Anterior cingulate cortex (tissue), 58 donors: ENCODE results near the gene UTY.

Experiments
- DNase-seq, 58 donors: peaks; one replicate each; lab custom pipeline; 2025; lab: John Stamatoyannopoulos, UW

The UTY gene

DNA sequence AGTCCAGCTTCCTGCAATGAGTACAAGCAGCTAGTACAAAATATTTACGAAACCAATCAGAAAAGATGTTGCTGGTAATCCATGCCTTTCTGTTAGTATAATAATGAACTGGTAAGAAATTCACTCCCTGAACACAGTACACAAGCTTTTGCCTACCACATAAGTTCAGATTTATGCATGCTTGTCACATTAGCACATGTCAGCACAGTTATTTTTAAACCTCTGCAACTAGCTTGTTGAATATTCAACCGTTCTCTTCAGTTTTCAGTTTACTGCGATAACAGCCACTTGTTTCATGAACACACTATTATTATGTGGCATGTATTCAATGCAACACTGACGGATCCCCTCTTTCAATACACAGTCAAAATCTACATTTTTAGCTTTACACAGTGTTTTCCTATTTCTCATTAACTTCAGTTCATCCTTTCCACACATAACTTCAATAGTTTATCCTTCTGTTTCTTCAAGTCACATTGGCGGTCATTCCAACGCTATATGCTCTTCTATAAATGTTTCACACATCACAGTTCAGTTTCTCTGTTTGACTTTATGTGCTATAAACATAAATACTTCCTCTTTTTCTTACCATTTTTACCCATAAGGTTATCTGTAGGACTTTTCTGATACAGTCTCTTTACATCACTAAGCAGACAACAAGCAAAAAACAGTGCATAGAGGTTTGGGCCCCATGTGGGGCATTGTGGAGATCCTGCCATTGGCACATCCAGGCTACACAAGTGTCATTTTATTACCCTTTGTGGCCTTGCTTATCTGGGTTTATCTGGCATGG lies 62.8 kb downstream of the UTY start:
- DNase-seq: peak in 1 of 58 donors; percentile 1

DNA sequence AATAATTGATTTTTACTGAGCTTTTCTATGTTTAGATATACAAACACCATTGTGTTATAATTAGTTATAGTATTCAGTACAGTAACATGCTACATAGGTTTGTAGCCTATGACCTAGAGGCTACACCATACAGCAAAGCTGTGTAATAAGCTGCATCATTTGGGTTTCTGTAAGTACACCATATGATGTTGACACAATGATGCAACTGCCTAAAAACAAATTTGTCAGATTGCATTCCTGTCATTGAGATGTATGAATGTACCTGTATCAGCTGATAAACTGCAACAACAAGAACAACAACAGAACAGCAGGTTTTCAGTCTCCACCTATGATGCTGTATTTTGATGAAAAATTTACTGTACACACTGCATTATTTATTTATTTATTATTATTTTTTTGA lies 64.3 kb downstream of the UTY start:
- DNase-seq: no peak

DNA sequence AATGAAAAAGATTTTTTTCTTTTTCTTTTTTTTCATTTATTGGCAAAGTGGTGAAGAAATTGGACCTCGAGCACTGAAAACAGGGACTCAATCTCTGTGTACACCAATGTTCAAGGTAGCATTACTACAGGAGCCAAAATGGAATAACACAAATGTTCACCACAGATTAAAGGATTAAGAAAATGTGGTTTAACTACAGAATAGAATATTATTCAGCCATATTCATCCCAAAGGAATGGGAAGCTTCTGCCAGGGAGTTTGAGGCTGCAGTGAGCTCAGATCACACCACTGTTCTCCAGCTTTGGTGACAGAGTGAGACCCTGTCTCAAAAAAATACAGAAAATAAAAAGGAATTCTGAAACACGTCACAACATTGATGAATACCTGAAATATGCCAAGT lies 81.0 kb downstream of the UTY start:
- DNase-seq: no peak

DNA sequence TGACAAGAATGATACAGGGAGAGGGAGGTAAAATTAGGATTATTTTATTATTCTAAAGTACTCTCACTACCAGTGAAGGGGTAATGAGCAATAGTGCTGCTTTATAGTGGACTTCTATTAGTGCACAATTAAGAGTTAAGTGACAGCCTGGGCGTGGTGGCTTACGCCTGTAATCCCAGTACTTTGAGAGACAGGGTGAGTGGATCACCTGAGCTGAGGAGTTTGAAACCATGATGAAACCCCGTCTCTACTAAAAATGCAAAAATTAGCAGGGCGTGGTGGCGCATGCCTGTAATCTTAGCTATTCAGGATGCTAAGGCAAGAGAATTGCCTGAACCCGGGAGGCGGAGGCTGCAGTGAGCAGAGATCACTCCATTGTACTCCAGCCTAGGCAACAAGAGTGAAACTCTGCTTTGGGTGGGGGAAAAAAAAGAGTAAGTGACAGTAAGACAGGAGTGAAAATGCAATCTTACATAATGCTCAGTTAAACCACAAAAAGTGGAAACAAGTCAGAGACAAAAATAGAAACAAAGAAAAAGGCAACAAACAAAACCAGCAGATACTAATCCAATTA lies 98.6 kb downstream of the UTY start:
- no peak for DNase-seq

DNA sequence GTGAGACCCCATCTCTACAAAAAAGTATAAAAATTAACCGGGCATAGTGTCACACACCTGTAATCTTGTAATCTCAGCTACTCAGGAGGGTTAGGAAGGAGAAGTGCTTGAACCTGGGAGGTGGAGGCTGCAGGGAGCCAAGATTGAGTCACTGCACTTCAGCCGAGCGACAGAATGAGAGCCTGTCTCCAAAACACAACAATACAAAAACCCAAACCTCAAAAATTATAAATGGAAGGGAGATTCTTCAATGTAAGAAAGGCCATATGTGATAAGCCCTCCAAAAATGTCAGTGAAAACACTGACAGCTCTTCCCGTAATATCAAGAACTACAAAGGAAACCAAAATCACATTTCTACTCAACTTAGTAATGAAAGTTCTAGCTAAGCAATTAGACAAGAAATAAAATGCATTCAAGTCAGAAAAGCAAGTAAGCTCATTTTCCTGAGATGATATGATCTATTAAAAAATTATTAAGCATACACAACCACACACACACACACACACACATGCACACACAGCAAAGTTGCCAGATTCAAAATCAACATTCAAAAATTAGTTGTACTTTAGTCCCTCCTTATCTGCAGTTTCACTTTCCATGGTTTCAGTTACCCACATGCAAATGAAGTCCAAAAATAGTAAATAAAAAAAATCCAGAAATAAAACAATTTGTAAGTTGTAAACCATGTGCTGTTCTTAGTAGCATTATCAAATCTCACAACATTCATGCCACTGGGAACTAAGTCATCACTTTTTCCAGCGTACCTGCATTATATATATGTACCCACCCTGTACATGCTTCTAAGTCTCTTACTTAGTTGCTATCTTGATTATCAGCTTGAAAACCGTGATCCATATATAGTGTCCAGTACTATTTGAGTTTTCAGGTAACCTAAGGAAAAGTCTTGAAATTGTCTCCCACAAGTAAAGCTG lies 108.7 kb downstream of the UTY start:
- no peak for DNase-seq

GRCh38 chrY:13370245-13370644 lies 109.6 kb downstream of the UTY start:
- DNase-seq: no peak

DNA sequence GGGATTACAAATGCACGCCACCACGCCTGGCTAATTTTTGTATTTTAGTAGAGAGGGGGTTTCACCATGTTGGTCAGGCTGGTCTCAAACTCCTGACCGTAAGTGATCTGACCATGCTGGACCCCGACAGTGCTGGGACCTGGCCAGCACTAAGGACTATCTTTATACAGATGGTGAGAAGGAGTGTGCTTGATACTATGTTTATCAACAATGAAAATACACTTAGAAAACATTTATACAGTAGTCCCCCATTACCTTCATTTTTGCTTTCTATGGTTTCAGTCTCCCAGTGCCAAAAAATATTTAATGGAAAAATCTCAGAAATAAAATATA lies 111.4 kb downstream of the UTY start:
- no peak for DNase-seq

DNA sequence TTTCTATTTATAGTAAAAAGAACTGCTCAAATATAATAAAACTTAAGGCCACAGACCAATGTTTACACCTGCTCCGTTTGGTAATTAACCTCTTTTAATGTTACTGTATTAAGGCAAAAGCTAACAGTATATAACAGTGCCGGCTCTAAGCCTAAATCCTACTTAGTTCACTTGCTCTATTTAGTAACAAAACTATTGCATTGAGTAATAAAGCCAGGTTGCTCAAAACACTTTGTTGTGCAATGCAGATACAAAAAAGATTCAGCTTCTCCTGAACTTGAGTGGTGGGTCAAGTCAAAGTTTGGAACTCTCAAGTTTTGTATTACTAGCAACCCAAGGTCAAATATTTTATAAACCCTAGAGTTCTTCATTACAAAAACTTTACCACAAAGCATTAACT lies 116.2 kb downstream of the UTY start:
- DNase-seq: no peak

- DNase-seq: no peak
These were observed 117.2 kb downstream of the UTY start for GRCh38 chrY:13362662-13363061.

GRCh38 chrY:13361656-13362636 lies 117.9 kb downstream of the UTY start:
- DNase-seq: no peak

GRCh38 chrY:13351443-13351842 lies 128.4 kb downstream of the UTY start:
- DNase-seq: no peak

GRCh38 chrY:13347106-13347505 lies 132.7 kb downstream of the UTY start:
- DNase-seq: no peak

DNA sequence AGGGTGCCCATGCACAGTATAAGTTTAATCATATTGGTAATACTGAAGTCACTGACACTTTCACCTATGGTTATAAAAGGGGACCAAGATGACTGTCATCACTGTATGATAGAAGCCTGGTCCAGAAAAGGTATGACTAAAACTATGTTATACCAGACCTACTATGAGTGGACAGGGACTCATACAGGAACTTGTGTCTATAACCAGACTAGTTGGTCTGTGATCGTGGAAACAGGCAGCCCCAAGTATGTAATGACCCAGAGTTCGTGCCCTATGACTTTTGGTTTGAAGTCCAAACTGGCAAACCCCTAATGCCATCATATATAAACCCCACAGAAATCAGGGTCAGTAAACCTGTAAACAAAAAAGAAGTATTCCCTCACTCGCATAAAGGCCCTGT lies 134.3 kb downstream of the UTY start:
- DNase-seq: no peak

GRCh38 chrY:13343307-13343946 lies 136.4 kb downstream of the UTY start:
- peak in 19 of 58 donors; percentile 0 to 27 (median 1) for DNase-seq

DNA sequence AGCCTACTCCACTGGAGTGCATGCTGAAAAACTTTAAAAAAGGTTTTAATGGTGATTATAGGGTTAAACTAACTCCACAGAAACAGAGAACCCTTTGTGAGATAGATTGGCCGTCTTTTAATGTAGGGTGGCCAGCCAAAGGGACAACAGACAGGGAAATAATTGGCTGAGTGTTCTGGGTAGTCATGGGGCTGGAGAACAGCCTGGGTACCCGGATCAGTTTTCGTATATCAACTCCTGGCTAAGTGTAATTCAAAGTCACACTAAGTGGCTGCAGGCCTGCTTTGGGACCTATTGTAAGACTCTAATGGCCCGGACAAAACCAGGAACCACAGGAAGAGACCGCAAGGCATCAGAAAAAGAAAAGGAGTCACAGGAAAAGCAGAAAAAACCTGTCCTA lies 139.9 kb downstream of the UTY start:
- DNase-seq: peak in 31 of 58 donors; percentile 0 to 69 (median 21)

DNA sequence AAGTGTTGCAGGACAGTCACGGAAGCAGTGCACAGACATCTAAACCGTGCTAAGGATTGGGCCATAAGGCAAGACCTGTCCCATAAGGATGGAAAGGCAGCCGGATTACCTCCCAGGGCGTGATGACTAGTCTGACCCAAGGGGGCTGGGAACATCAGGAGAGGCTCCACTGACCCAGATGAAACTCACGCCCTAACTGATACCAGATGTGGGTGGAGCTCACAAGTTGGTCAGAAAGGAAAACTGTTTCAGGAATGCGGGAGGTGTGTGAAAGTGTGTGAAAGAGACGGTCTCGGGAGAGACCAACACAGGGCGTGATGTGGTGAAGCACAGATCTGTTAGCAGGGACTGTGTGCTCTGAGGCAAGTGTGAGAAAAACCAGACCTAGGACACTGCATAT lies 140.5 kb downstream of the UTY start:
- DNase-seq: peak in 2 of 58 donors; percentile 0

DNA sequence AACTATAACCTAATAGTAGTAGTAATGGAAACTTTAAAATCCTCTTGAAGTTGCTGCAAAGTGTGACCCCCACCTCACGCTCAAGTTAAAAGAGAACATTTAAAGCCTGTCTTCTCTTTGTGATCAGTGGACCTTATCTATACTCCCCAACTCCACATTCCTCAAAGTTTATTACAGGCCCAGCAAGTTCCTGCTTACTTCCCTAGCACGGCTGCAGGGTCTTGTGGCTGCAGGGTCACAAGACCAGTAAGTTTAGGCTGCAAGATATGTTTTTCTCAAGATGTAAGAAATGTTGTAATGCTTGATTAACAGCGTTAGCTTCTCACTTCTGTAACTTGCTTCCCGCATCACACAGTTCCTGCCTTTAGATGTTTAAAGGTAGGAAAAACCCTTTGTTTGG lies 141.1 kb downstream of the UTY start:
- no peak for DNase-seq

- no peak for DNase-seq
These were observed 141.9 kb downstream of the UTY start for GRCh38 chrY:13337934-13338333.

GRCh38 chrY:13333791-13334190 lies 146.0 kb downstream of the UTY start:
- no peak for DNase-seq

- no peak for DNase-seq
These were observed 149.2 kb downstream of the UTY start for GRCh38 chrY:13330651-13331050.
